Coronary artery (tissue), 2 donors: ENCODE results near the gene TRAPPC6A.

Experiments
- DNase-seq: peaks from one replicate; pipeline ENCODE4 v3.0.0-alpha.2; 2017; ENCODE audit warnings: low spot score
- H3K27ac ChIP-seq, 2 donors: fragments of 200-600 bp; sonication (generic); one replicate each; pipeline ENCODE4 v1.5.1; 2016 to 2019
- H3K4me3 ChIP-seq: fragments of 200-600 bp; sonication (generic); 2 replicates; pipeline ENCODE4 v1.5.1; 2016; ENCODE audit warnings: mild to moderate bottlenecking, moderate library complexity
- CTCF ChIP-seq: fragments of 200-600 bp; sonication (generic); IDR thresholded peaks from one replicate; pipeline ENCODE4 v1.5.1; 2019; ENCODE audit warnings: antibody characterized with exemption

Gene TRAPPC6A

GRCh38 chr19:45128146-45128545 lies 49.9 kb downstream of the TRAPPC6A start:
- no peak for TF ChIP-seq CTCF
- no peak for DNase-seq
- H3K27ac ChIP-seq = no peak overlapping the region

GRCh38 chr19:45126654-45127053 lies 51.4 kb downstream of the TRAPPC6A start:
- no peak for TF ChIP-seq CTCF
- DNase-seq = no peak
- Histone ChIP-seq H3K4me3 (no peak overlapping the region), H3K27ac (no peak overlapping the region)

More at GRCh38 chr19:45128146-45128545, 49.9 kb downstream of the TRAPPC6A start:
- H3K4me3 ChIP-seq = no peak overlapping the region

- no peak for DNase-seq
- peak; percentile 21 for TF ChIP-seq CTCF
- no peak overlapping the region for H3K4me3 ChIP-seq
- no peak overlapping the region for H3K27ac ChIP-seq
These were observed 52.0 kb downstream of the TRAPPC6A start for GRCh38 chr19:45125975-45126493.

GRCh38 chr19:45125360-45125759 lies 52.7 kb downstream of the TRAPPC6A start:
- TF ChIP-seq CTCF = no peak
- Histone ChIP-seq H3K27ac (no peak overlapping the region), H3K4me3 (no peak overlapping the region)
- DNase-seq = no peak

- no peak for DNase-seq
- no peak for TF ChIP-seq CTCF
- Histone ChIP-seq H3K4me3 (no peak overlapping the region), H3K27ac (no peak overlapping the region)
These were observed 54.0 kb downstream of the TRAPPC6A start for GRCh38 chr19:45124021-45124420.

- no peak for TF ChIP-seq CTCF
- no peak for DNase-seq
- Histone ChIP-seq H3K27ac (no peak overlapping the region), H3K4me3 (no peak overlapping the region)
These were observed 54.6 kb downstream of the TRAPPC6A start for GRCh38 chr19:45123440-45123850.

GRCh38 chr19:45122832-45123231 lies 55.2 kb downstream of the TRAPPC6A start:
- Histone ChIP-seq H3K4me3 (no peak overlapping the region), H3K27ac (no peak overlapping the region)
- no peak for TF ChIP-seq CTCF
- no peak for DNase-seq
